NCI-H510A treated with DMSO at 0.1 percent for 48 hours (cell line): ENCODE results near the gene HDAC7.
"Not testable (repeated sequence)": the region's sequence is repeated elsewhere in the genome, so short reads cannot be mapped to it uniquely, and the experiment has no call there.

Experiments
- DNase-seq: peaks from one replicate; lab custom pipeline; 2025; lab: John Stamatoyannopoulos, UW

HDAC7 gene

DNA sequence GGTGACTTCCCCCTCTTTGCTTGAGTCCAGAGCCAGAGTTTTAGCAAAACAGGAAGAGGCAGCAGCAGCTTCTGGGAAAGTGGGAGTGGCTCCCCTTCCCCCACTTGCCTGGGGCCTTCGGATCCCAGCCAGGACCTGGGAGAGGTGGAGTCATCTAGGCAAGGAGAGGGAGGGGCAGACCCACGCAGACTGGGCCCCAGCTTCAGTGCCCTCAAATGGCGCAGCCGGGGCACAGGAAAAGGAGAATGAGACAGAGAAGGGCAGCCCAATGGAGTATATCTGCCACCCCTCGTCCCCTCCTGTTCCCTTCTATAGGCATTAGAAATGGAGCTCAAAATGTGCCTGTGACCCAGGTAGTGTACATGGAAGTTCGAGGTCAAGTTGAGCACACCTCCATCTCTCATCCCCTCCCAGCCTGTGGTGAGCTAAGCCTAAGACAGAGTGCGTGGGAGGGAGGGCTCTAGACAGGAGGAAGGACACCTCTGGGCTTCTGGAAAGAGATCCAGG is 9.3 kb upstream of the HDAC7 start:
- DNase-seq: no peak

- DNase-seq: no peak
Measured at GRCh38 chr12:47828008-47828975, 8.6 kb upstream of the HDAC7 start.

- no peak for DNase-seq
Measured at GRCh38 chr12:47825173-47825639, 5.5 kb upstream of the HDAC7 start.

- DNase-seq: no peak
Measured at GRCh38 chr12:47824635-47825034, 4.9 kb upstream of the HDAC7 start.

- no peak for DNase-seq
Measured at GRCh38 chr12:47824198-47824597, 4.5 kb upstream of the HDAC7 start.

DNA sequence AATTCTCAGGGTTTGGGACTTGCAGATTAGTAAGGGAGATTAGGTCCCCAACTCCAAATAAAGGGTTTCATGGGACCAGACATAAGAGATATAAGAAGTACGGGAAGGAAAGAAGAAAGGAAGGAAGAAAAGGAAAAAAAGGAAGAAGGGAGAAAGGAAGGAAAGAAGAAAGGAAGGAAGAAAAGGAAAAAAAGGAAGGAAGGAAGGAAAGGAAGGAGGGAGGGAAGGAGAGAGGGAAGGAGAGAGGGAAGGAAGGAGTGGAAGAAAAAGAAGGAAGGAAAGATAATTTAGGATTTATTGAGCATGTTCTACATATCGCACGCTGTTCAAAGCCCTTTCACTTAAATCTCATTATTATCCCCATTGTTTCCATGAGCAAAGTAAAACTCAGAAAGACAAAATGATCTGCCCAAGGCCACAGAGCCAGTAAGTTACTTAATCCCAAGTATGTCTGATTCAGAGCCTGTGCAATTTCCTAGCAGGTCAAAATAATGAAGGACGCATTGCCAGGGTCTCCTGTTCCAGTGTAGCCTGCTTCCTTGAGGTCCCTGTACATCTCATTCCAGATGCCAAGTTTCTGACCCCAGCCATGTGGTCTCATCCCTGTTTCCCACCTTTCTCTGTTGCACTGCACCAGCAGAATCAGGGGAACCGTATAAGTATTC is 3.9 kb upstream of the HDAC7 start:
- DNase-seq: no peak

DNA sequence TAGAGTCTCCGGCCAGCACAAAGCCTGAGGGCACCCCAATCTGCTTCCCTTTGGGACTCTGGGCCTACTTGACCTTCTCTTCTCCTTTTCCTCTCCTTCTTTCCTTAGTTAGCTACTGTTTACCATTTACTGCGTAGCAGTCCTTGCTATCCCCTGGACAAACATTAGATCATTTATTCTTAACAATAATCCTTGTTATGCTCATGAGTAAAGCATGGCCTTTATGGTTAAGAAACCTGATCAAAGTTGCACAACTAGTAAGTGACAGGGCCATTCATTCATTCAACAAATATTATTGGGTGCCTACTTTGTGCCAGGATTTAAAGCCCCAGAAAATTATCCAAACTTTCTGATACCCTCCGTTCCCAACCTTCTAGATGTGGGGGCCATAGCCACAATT is 3.2 kb upstream of the HDAC7 start:
- DNase-seq: no peak

GRCh38 chr12:47822401-47822800 is 2.7 kb upstream of the HDAC7 start:
- no peak for DNase-seq

GRCh38 chr12:47821346-47821706 is 1.6 kb upstream of the HDAC7 start:
- no peak for DNase-seq

DNA sequence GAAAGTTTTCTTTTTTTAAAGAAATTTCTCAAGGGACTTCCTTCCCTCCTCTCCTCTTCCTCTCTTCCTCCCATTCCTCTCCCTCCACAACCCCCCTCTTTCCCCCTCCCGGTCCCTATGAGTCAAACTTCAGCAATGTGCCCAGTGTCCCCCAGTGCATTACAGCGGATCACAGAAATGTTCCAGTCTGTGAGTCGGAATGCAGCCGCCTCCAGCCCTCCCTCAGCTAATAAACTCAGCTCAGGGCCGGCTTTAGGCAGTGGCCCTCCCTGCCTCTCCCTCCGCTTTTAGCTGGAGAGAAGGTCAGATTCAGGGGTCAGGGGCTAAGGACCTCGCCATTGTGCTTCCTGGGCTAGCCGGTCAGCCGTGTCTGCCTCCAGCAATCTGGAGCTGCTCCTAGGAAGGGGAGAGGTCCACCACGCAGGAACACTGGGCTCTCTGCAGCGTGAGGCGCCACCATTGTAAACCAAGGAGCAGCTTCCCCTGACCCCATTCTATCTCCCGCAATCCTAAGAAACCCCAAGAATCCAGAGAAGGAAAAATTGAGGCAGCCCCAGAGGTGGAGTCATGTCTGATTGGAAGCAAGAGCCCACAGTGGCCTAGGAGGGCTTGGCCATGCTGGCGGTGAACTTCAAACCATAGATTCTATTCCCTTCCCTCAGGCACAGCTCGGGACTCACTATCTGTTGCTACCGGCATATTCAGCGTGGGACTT is 1.1 kb upstream of the HDAC7 start:
- DNase-seq: no peak

GRCh38 chr12:47819138-47819895 is 386 bp downstream of the HDAC7 start:
- DNase-seq: peak; percentile 26

GRCh38 chr12:47818467-47819137 is 1.1 kb downstream of the HDAC7 start:
- DNase-seq: no peak

DNA sequence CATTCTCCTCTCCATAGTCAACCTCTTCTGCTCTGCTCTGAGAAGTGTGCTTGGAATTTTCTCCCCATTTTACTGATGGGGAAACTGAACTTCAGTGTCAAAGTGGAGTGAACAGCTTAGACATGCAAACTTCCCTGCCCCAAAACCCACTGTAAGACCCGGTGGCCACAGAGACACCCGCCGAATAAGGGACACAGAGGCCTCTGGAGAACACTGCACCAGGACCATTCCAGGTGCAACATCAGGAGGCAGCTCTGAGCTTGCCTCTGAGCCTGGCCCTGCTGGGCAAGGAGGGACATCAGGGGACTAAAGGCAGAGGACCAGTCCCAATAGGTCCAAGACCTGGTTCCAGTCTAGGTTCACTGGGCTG is 1.7 kb downstream of the HDAC7 start:
- DNase-seq: no peak

- DNase-seq: no peak
Measured at GRCh38 chr12:47817272-47818006, 2.3 kb downstream of the HDAC7 start.

- DNase-seq: no peak
Measured at GRCh38 chr12:47816403-47817271, 3.1 kb downstream of the HDAC7 start.

DNA sequence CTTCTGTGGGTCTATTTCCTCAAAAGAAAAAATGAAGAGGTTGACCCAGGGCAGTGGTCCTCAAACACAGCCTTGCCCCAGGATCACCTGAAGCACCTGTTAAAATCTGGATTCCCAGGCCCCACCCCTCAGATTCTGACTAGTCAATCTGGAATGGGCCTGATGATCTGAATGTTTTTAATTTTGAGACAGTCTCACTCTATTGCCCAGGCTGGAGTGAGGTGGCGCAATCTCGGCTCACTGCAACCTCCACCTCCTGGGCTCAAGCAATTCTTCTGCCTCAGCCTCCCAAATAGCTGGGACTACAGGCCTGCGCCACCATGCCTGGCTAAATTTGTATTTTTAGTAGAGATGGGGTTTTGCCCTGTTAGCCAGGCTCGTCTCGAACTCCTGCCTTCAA is 4.3 kb downstream of the HDAC7 start:
- DNase-seq: not testable (repeated sequence)

DNA sequence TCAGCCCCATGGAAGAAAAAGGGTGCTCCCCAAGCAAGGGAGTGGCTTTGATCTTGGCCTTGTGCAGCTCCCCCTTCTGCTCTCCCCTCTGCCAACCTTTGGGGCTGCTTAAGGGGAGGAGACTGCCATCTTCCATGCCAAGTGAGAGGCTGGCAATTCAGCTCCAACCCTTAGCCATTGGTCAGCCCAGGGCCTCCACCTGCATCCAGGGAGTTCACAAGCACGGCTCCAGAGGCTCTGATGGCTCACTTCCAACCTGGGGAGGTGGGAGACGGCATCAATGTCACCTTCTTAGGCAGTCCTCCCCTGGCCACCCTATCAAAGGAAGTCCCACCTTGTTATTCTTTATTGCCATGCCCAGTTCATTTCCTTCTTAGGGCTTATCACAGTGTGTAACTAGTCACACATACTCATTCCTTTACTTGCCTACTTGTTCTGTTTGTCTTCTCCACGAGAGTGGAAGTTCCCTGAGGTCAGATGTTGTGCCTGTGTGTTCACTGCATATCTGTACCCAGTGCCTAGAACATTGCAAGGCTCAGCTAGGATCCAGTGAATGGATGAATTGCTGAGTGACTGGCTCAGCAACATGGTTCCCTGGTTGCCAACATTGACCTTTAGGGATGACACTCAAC is 5.0 kb downstream of the HDAC7 start:
- DNase-seq: no peak

- DNase-seq: no peak
Measured at GRCh38 chr12:47813511-47814196, 6.0 kb downstream of the HDAC7 start.
